Kasumi-1 (cell line): Measurements from ENCODE around the gene NME4.

Source experiments
- DNase-seq, 2 experiments: peaks; one replicate each; lab custom pipeline; 2025; lab: John Stamatoyannopoulos, UW

NME4 gene

DNA sequence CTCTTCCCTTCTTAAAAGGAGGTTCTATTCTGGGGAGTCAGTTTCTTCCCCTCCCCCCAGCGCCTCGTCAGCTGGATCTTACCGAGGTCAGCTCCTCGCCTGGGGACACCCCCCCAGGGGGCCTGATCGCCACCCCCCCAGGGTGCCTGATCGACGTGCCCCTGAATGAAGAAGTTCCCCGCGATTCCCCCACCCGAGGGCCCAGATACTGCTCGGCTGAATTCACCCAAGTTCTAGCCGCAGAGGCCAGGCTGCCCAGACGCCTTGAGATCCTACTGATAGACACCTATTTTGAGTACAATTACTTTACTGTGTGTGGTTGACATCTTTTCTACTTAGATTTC lies 29.9 kb downstream of the NME4 start:
- no peak for DNase-seq

DNA sequence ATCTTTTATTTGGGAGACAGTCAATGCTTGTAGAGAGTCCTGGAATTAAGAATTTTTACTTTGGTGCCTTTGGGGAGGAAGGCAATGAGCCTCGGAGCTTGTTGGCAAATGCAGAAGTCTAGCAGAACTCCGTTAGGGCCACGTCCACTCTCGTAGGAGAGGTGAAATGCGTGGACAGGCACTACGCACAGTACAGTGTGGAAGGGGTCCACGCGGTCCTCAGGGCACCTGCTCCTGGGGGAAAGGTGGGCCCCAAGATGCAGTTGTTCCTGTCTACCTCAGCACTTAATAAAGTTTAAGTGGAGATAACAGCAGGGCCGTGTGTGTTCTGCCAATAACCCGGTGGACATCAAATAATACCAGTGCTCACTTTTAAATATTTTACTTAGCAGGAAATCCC lies 30.3 kb downstream of the NME4 start:
- no peak for DNase-seq

DNA sequence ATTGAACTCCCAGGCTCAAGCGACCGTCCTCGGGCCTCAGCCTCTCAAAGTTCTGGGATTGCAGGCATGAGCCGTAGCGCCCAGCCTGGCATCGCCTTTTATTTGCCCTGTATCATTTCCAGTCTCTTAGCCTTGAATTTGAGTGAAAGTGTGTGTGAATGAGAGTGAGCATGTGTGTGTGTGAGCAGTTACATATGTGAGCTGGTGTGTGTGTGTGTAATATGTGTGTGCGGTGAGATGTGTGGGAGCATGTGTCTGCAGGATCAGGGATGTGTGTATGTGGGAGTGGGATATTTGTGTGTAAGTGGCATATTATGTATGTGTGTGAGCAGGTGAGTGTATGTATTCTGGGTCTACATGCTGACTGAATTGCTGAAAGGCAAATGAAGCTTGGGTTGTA lies 33.9 kb downstream of the NME4 start:
- DNase-seq, result no peak

DNA sequence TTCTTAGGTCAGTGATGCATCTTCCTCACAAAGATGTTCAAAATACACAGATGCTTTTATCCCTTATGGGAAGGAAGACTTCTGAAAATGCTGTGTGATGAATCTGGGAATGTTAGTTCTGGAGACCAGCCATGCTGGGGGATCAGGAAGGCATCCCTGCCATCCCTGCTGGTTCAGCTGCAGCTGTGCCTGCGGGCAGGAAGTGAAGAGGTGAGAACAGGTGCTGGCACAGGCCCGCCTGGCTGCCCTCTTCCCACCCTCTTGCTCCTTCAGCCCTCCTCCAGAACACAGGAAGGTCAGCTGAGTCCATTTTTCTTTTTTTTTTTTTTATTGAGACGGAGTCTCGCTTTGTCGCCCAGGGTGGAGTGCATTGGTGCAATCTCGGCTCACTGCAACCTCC lies 43.6 kb downstream of the NME4 start:
- DNase-seq, result no peak

DNA sequence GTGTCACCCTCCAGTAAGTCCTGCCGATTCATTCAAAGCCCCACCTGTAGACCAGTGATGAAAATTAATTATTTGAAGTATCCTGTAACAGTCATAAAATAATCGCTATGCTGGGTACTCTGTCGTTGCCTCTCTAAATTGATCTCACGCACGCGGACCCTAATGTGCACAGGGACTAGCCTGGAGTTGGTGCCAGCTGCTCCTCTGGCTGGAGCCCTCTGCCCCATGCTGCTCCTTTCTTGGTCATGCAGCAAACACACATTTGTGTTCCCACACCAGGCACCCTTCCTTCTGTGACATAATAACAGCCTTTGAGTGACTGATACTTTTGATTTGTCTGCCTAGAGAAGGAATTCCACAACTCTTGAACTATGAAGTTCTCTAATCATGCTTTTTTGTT lies 44.4 kb downstream of the NME4 start:
- DNase-seq, result no peak

DNA sequence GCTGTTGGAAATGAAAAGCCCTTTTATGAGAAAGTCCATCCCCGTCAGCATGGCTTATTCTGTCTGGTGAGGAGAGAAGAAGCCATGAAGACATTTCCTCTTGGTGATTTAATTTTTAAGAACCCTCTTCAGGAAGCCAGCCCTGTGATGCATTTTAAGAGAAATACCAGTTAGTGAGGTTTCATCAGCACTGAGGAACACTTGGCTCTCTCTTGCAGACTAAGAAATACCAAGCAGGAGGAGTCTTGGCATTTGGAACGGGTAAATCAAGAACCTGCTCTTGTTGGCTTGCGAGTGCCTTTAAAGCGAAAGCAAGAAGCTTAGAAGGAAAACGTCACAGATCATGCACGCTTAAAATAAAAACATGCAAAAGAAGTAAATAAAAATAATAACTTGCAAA lies 46.0 kb downstream of the NME4 start:
- no peak for DNase-seq

DNA sequence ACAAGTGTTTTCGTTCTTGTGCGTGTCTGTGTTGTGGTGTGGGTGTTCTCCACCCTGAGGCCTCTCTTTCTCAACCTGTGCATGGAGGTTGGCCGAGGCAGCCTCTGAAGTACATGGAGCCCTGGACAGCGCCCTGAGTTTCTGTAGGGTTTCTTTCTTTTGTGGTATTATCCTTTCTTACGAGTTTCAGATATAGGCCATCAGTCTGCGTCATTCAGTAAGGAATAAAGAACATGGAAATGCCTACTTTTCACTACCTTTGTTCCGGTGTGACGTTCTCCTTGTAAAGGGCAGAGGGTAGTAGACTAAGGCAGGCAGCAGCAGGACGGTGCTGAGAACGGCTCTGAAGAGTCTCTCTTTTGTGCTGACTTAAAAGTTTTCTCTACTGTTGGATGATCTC lies 47.0 kb downstream of the NME4 start:
- no peak for DNase-seq

DNA sequence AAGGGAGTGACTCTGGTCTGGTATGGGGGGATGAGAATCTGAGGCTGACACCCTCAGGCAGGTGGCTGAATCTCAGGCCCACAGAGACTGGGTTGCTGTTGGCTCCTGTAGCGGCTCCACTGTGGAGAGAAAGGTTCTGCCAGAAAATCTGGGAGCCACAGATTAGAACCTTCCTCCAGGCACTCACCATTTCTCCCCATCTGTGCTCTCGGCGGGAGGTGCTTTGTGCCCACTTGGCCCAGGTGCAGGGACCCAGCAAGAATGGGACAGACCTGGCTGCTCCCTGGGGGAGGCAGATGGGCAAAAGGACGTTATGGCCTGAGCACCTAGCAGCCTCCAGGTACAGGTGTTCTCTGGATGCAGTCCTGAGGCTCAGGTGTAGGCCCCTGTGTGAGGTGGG lies 48.6 kb downstream of the NME4 start:
- no peak for DNase-seq
